Keratinocyte (primary cell): Measurements from ENCODE around the gene TSEN34. TPM values are rescaled to one million over a fixed set of nuclear protein-coding genes. Genes with fewer than 3 reads are reported as not detected.

Experiments
- DNase-seq: peaks from one replicate; pipeline ENCODE4 v3.0.0-alpha.2; 2011; ENCODE audit warnings: low read depth, missing footprints, low spot score
- FAIRE-seq: peaks from 2 replicates; lab custom pipeline; 2011; peaks lifted over from hg19 to GRCh38; lab: Jason Lieb, UNC
- H2AFZ ChIP-seq: 2 replicates; pipeline ENCODE4 v1.6.0; 2012; ENCODE audit warnings: low read length, control low read depth, inconsistent platforms; ENCODE audit not compliant: control insufficient read depth
- H3K27ac ChIP-seq: 2 replicates; pipeline ENCODE4 v1.5.1; 2011; ENCODE audit warnings: low read length; ENCODE audit not compliant: control insufficient read depth, insufficient read depth
- H3K27me3 ChIP-seq: 3 replicates; pipeline ENCODE4 v1.6.0; 2011; ENCODE audit warnings: low read length; ENCODE audit not compliant: control insufficient read depth, insufficient read depth; ENCODE audit errors: extremely low read depth
- H3K36me3 ChIP-seq, 2 experiments: 2 replicates in 1 of 2; 3 replicates in 1 of 2; pipeline ENCODE4 v1.5.1; 2011; ENCODE audit warnings: low read length in 2 of 2, mild to moderate bottlenecking in 1 of 2; ENCODE audit not compliant: control insufficient read depth in 2 of 2, insufficient read depth in 2 of 2; ENCODE audit errors: extremely low read depth in 1 of 2
- H3K4me1 ChIP-seq: 3 replicates; pipeline ENCODE4 v1.5.1; 2011; ENCODE audit warnings: low read length; ENCODE audit not compliant: control insufficient read depth, insufficient read depth; ENCODE audit errors: extremely low read depth
- H3K4me2 ChIP-seq: 3 replicates; pipeline ENCODE4 v1.6.0; 2011; ENCODE audit warnings: low read depth, low read length; ENCODE audit not compliant: control insufficient read depth, insufficient read depth; ENCODE audit errors: extremely low read depth
- H3K4me3 ChIP-seq, 3 experiments: fragments of 200-600 bp in 1 of 3; sonication (generic) in 1 of 3; 2 replicates in 2 of 3; 3 replicates in 1 of 3; pipeline ENCODE4 v1.5.1; 2011 to 2016; ENCODE audit warnings: low read length in 3 of 3, mild to moderate bottlenecking in 3 of 3, control low read depth in 2 of 3, inconsistent platforms in 1 of 3, low read depth in 1 of 3, mixed read lengths in 1 of 3, mixed run types in 1 of 3, moderate library complexity in 1 of 3; ENCODE audit not compliant: control insufficient read depth in 2 of 3, insufficient read depth in 2 of 3; ENCODE audit errors: extremely low read depth in 1 of 3
- H3K79me2 ChIP-seq: 2 replicates; pipeline ENCODE4 v1.6.0; 2012; ENCODE audit warnings: low read length; ENCODE audit not compliant: control insufficient read depth, insufficient read depth
- H3K9ac ChIP-seq: 3 replicates; pipeline ENCODE4 v1.6.0; 2011; ENCODE audit warnings: low read length; ENCODE audit not compliant: control insufficient read depth, insufficient read depth; ENCODE audit errors: extremely low read depth
- H3K9me1 ChIP-seq: 3 replicates; pipeline ENCODE4 v1.6.0; 2011; ENCODE audit warnings: low read length; ENCODE audit not compliant: control insufficient read depth, insufficient read depth; ENCODE audit errors: extremely low read depth
- H3K9me3 ChIP-seq: 2 replicates; pipeline ENCODE4 v1.5.1; 2012; ENCODE audit warnings: low read depth, low read length; ENCODE audit not compliant: control insufficient read depth
- H4K20me1 ChIP-seq: 3 replicates; pipeline ENCODE4 v1.6.0; 2011; ENCODE audit warnings: low read length; ENCODE audit not compliant: control insufficient read depth, insufficient read depth; ENCODE audit errors: extremely low read depth
- CTCF ChIP-seq, 3 experiments: IDR thresholded peaks in 1 of 3; conservative IDR thresholded peaks in 1 of 3; optimal IDR thresholded peaks in 1 of 3; 2 replicates in 2 of 3; 3 replicates in 1 of 3; pipeline versions ENCODE3 to v1.5.1; 2011; ENCODE audit warnings: low read length in 3 of 3, mild to moderate bottlenecking in 3 of 3, moderate library complexity in 2 of 3, control low read depth in 1 of 3, inconsistent platforms in 1 of 3; ENCODE audit not compliant: insufficient read depth in 2 of 3; ENCODE audit errors: extremely low read depth in 1 of 3
- EZH2 ChIP-seq: IDR thresholded peaks from one replicate; pipeline ENCODE4 v1.6.1; 2012; ENCODE audit warnings: inconsistent platforms, mild to moderate bottlenecking, low read length, moderate library complexity
- dilution Hi-C: fragments of 300-500 bp; cut with MboI; formaldehyde crosslinking; loops from one replicate; pipeline ENCODE4 v1.7.0; 2020; ENCODE audit warnings: low sequenced_read_pairs; ENCODE audit not compliant: extremely low pct_ligation_motif_present
- polyA plus RNA-seq, 5 experiments: library from polyadenylated mRNA; depleted of rRNA in 3 of 5; stranded (reverse) in 3 of 5; stranded (forward) in 1 of 5; unstranded in 1 of 5; fragments of >200 nt; gene quantifications; 1 replicate in 1 of 5; 2 replicates in 3 of 5; 3 replicates in 1 of 5; pipeline versions ENCODE4 v1.2.1 to v1.2.3, GENCODE V29; 2011 to 2012; ENCODE audit warnings: missing spikeins in 2 of 5, low read depth in 1 of 5, low replicate concordance in 1 of 5

Gene TSEN34
- polyA plus RNA-seq, 1 donor (not counting 4 experiments of a cell fraction or from before 2014, with no cell fraction given), result 36.5 TPM

GRCh38 chr19:54142166-54142780 lies 48.8 kb upstream of the TSEN34 start:
- no peak for DNase-seq
- Histone ChIP-seq H3K4me1 (peaks cover 5% of the 10 kb centered on the region), H2AFZ (no peak overlapping the region), H3K9me1 (no peaks in the 10 kb centered on the region), H3K9ac (no peak overlapping the region), H4K20me1 (peaks cover 12% of the 10 kb centered on the region), H3K36me3 (peaks cover 46 to 47% of the 10 kb centered on the region in 2 experiments), H3K9me3 (no peaks in the 10 kb centered on the region), H3K27ac (no peak overlapping the region), H3K4me3 (no peak overlapping the region), H3K4me2 (no peak overlapping the region), H3K79me2 (peaks cover 50% of the 10 kb centered on the region), H3K27me3 (no peaks in the 10 kb centered on the region)
- dilution Hi-C loops, result no loop called here
- no peak for FAIRE-seq
- no peak for TF ChIP-seq EZH2

GRCh38 chr19:54145541-54146158 lies 45.5 kb upstream of the TSEN34 start:
- dilution Hi-C loops, result no loop called here
- Histone ChIP-seq H3K9ac (no peak overlapping the region), H3K9me1 (no peaks in the 10 kb centered on the region), H3K4me3 (no peak overlapping the region), H4K20me1 (peaks cover 10% of the 10 kb centered on the region), H2AFZ (no peak overlapping the region), H3K79me2 (peaks cover 23% of the 10 kb centered on the region), H3K27me3 (no peaks in the 10 kb centered on the region), H3K9me3 (no peaks in the 10 kb centered on the region), H3K36me3 (peaks cover 56 to 57% of the 10 kb centered on the region in 2 experiments), H3K4me2 (no peak overlapping the region), H3K4me1 (no peaks in the 10 kb centered on the region), H3K27ac (no peak overlapping the region)
- FAIRE-seq (no peak), DNase-seq (no peak)
- TF ChIP-seq EZH2, result no peak
- TF ChIP-seq CTCF (optimal IDR thresholded peaks at IDR 0.05 in 1 of 3, IDR thresholded peaks at IDR 0.05 in 1 of 3, conservative IDR thresholded peaks at IDR 0.05 in 1 of 3; ENCODE audit: extremely low read depth in 1 of 3, insufficient read depth in 2 of 3, low read length in 3 of 3), result no peak
